ENCODE measurements around the gene RIPOR2. TPM values are rescaled to one million over a fixed set of nuclear protein-coding genes. Genes with fewer than 3 reads are reported as not detected.

RIPOR2 gene
- total and polyA plus RNA-seq, 8 donors: 3.9 to 56.8 (median 6.0) TPM

DNA sequence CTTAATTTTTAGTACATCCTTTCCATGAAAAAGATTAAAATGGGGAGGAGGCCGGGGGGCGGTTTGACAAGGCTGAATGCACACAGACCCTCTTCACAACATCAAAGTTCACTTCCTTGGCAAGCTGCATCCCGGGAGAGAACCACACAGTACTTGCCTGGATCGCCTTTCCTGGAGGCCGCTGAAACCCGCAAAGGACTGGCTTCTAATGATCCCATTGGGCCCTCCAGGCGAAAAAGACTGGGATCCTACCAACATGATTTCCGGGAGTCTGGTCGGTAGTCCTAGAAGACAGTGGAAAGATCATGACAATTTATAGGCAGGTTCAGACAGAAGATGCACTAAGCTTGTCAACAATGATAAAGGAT lies 60.2 kb downstream of the RIPOR2 start:
- Histone ChIP-seq H3K36me3 (peaks cover 0 to 55% of the 10 kb centered on the region in 2 donors), H3K9me3 (peaks cover 0 to 10% of the 10 kb centered on the region in 2 donors), H3K27ac (no peak overlapping the region), H3K27me3 (no peaks in the 10 kb centered on the region), H3K4me1 (no peaks in the 10 kb centered on the region), H3K4me3 (no peak overlapping the region)
- TF ChIP-seq, protein P1, sequence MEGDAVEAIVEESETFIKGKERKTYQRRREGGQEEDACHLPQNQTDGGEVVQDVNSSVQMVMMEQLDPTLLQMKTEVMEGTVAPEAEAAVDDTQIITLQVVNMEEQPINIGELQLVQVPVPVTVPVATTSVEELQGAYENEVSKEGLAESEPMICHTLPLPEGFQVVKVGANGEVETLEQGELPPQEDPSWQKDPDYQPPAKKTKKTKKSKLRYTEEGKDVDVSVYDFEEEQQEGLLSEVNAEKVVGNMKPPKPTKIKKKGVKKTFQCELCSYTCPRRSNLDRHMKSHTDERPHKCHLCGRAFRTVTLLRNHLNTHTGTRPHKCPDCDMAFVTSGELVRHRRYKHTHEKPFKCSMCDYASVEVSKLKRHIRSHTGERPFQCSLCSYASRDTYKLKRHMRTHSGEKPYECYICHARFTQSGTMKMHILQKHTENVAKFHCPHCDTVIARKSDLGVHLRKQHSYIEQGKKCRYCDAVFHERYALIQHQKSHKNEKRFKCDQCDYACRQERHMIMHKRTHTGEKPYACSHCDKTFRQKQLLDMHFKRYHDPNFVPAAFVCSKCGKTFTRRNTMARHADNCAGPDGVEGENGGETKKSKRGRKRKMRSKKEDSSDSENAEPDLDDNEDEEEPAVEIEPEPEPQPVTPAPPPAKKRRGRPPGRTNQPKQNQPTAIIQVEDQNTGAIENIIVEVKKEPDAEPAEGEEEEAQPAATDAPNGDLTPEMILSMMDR (IDR thresholded peaks at IDR 0.05): no peak
- DNase-seq (no peak), ATAC-seq (no peak)
- intact Hi-C loops (cut with DNase I): no loop called here

DNA sequence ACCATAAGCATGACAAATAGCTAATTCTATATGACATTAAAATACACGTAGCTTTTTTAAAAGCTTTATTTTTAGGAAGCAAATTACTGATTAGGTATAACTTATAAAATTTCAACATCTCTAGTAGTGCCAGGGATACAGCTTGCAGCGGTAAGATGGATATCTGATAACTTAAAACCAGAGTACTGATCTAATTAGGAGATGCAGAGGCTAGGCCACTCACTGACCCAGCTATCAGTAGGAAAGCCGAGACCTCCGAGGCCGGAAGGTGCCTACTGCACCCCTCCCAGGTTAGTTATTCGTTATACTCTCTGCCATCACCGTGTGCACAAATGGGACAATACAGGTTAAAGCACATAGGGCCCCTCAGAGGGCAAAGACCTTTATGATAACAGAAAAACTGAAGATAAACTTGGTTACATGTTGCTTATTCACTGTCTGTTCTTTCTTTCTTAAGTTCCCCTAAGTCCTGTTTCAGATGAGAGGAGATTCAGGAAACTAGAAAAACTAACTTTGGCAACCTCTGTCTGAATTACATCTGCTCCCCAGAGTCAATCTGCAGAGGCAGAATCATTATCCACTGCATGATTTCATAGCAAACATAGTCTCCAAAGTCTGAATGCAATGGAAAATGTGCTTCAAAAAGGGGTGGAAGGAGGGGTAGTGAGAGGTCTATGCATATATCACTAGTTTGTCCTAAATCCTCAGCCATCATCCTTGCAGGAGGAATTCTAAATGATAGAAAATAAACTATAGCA lies 60.8 kb downstream of the RIPOR2 start:
- TF ChIP-seq, protein P1 (IDR thresholded peaks at IDR 0.05): no peak
- H3K27ac ChIP-seq: no peak overlapping the region
- no peak for ATAC-seq

DNA sequence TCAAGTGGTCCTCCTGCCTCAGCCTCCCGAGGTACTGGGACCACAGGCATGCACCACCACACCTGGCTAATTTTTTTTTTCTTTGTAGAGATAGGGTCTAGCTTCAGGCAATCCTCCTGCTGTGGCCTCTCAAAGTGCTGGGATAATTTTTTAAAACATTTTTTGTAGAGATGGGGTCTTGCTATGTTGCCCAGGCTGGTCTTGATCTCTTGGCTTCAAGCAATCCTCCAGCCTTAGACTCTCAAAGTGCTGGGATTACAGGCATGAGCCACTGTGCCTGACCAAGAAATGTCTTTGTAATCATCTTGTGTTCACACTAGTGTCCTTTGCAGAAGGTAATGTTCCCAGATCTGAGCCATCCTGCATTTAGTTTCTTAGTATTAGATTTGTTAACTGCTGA lies 61.6 kb downstream of the RIPOR2 start:
- H3K27ac ChIP-seq: no peak overlapping the region
- no peaks in the 10 kb centered on the region for H3K4me1 ChIP-seq
- H3K9me3 ChIP-seq: peaks cover 0 to 10% of the 10 kb centered on the region in 2 donors
- H3K36me3 ChIP-seq: peaks cover 0 to 65% of the 10 kb centered on the region in 2 donors
- TF ChIP-seq, protein P1 (IDR thresholded peaks at IDR 0.05): no peak
- H3K4me3 ChIP-seq: no peak overlapping the region
- DNase-seq: no peak
- ATAC-seq: no peak
- intact Hi-C loops (cut with DNase I): no loop called here
- no peaks in the 10 kb centered on the region for H3K27me3 ChIP-seq

More for the DNA sequence above, 60.8 kb downstream of the RIPOR2 start:
- DNase-seq: no peak
- intact Hi-C loops (cut with DNase I): no loop called here
- no peaks in the 10 kb centered on the region for H3K27me3 ChIP-seq
- H3K36me3 ChIP-seq: peaks cover 0 to 60% of the 10 kb centered on the region in 2 donors
- no peak overlapping the region for H3K4me3 ChIP-seq
- no peaks in the 10 kb centered on the region for H3K4me1 ChIP-seq
- H3K9me3 ChIP-seq: peaks cover 0 to 10% of the 10 kb centered on the region in 2 donors

DNA sequence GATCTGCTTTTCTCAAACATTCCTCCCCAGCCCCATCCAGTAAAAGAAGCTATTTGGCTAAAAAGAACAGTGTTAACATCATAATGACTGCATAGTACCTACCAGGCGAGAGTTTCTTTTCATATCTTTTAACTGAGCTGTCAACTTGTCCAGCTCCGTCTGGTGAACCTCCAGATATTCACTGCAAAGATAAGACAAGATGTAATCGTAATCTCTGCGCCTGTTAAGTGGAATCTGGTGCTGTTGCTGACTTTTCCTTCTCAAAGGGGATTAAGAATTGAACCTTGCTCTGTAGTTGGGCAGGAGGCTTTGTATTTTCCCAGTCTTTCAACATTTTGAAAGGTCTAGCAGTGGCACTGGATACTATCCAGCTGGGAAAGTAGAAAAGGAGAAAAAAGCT lies 63.0 kb downstream of the RIPOR2 start:
- intact Hi-C loops (cut with DNase I): no loop called here
- no peaks in the 10 kb centered on the region for H3K4me1 ChIP-seq
- no peak overlapping the region for H3K27ac ChIP-seq
- DNase-seq (no peak), ATAC-seq (no peak)
- no peaks in the 10 kb centered on the region for H3K27me3 ChIP-seq
- H3K4me3 ChIP-seq: no peak overlapping the region
- peaks cover 0 to 7% of the 10 kb centered on the region in 2 donors for H3K9me3 ChIP-seq
- H3K36me3 ChIP-seq: peaks cover 0 to 79% of the 10 kb centered on the region in 2 donors
- TF ChIP-seq, protein P1 (IDR thresholded peaks at IDR 0.05): no peak

DNA sequence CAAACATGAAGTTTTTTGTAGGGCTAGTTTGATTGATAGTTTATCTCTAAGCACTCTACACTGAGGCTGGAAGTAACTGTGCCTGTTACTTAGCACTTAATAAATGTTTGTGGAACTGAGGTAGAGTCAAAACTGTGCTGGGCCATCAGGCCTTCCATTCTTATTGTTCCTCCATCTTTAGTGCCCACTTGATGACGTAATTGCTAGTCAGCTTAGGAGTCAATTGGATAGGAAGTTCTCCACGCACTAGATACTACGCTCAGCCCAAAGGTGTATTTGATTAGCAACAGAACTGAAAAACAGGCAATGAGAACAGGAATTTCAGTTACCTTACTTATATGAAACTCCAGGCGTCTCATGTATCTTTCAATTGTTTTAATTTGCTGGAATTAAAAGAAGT lies 67.0 kb downstream of the RIPOR2 start:
- H3K9me3 ChIP-seq: no peaks in the 10 kb centered on the region
- ATAC-seq (no peak), DNase-seq (no peak)
- H3K4me3 ChIP-seq: no peak overlapping the region
- no peaks in the 10 kb centered on the region for H3K4me1 ChIP-seq
- TF ChIP-seq, protein P1 (IDR thresholded peaks at IDR 0.05): no peak
- intact Hi-C loops (cut with DNase I): no loop called here
- no peak overlapping the region for H3K27ac ChIP-seq
- H3K27me3 ChIP-seq: no peaks in the 10 kb centered on the region
- H3K36me3 ChIP-seq: peaks cover 0 to 78% of the 10 kb centered on the region in 2 donors

Data from left lung (tissue), 10 donors.